B cell (primary cell): Measurements from ENCODE around the gene THEM5.

ENCODE experiments used
- CTCF ChIP-seq: fragments of 200-600 bp; IDR thresholded peaks from one replicate; pipeline ENCODE4 v1.8.0; 2022; ENCODE audit warnings: antibody characterized with exemption, mild to moderate bottlenecking
- EZH2 ChIP-seq: IDR thresholded peaks from 2 replicates; pipeline ENCODE4 v1.6.1; 2012; ENCODE audit warnings: borderline replicate concordance, low read depth, mild to moderate bottlenecking, moderate library complexity, low read length; ENCODE audit not compliant: insufficient read depth, poor library complexity, severe bottlenecking

DNA sequence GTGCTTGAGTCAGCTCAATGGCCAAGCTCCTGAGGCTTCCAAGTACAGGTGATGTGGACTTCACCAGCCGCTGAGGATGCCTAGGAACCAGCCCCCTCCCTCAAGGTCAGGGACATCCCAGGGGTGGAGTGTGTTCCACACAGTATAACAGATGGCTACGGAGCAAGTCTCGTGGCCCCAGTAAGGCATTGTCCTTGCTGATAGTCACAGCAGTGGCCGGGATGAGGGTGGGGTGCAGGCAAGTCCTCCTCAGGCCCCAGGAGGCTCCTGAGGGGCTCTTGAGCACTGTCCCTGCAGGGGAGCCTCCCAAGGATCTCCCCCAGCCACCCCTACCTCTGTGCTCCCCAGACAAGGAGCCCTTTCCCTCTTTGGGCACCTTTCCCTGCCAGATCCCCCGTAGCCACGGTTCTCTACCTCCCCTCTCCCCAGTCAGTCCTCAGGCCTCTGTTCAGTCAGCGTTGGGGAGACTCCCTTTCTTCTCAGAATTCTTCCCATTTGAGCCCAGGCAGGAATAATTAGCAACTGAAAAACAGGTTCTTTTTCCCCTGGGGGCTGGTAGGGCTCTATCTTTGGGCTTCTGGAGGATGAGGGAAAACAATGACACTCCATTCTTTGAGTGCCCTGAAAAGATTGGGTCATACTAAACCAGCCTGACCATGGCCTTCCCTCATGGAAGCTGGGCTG lies 7.1 kb upstream of the THEM5 start:
- TF ChIP-seq CTCF: no peak
- no peak for TF ChIP-seq EZH2
